ES-I3 (cell line): ENCODE results near the gene KRT9.

Experiments used
- H3K36me3 ChIP-seq: 2 replicates; pipeline ENCODE4 v1.6.1; 2013; ENCODE audit warnings: mild to moderate bottlenecking, low read length, control low read depth, moderate library complexity; ENCODE audit not compliant: insufficient read depth
- H3K4me1 ChIP-seq: 2 replicates; pipeline ENCODE4 v1.6.1; 2013; ENCODE audit warnings: mild to moderate bottlenecking, control low read depth, low read length; ENCODE audit not compliant: insufficient read depth
- H3K9ac ChIP-seq: 2 replicates; pipeline ENCODE4 v1.6.1; 2013; ENCODE audit warnings: low read depth, mild to moderate bottlenecking, low read length, moderate library complexity
- H3K9me3 ChIP-seq: 2 replicates; pipeline ENCODE4 v1.6.1; 2013; ENCODE audit warnings: mild to moderate bottlenecking, low read length, moderate library complexity; ENCODE audit not compliant: control insufficient read depth, insufficient read depth

Gene KRT9

DNA sequence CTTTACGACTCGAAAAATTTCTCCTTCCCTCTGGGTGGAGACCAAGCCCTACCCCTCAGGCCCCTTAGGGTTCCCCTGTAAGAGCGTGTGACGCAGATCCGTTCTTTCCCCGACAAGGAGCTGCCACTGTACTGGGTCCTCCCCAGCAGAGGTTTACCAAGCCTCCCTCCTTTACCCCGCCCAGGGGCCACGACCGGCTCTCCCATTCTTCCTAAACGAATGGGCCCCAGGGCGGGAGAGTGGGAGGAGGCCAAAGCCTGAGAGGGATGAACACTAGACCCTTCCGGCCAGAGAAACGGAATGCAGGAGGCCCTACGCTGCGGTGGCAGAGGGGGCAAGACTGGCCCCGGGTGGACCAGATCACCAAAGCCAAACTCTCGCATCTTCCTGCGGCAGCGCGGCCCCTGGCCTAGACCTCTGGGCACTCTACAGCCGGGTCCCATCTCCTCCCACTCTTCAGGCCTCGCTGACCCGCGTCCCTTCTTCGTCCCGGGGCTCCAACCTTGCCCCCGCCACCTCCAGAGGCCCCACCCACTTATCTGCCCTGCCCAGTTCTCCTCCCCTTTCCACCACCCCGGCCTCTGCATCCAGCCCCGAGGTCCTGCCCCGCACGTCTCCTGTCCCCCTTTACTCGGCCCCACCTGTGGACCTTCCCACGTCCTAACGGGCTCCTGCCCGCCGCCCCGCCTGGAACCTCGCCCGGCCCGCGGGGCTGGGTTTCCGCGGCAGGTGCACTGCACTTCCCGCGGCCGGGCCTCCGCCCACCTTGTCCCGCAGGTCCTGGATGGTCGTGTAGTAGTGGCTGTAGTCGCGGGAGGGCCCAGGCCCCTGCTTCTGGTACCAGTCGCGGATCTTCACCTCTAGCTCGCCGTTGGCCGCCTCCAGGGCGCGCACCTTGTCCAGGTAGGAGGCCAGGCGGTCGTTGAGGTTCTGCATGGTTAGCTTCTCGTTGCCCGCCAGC, 44.5 kb downstream of the KRT9 start:
- H3K9me3 ChIP-seq, result no peaks in the 10 kb centered on the region
- H3K9ac ChIP-seq, result peak overlapping the region; percentile 92
- peaks cover 12% of the 10 kb centered on the region for H3K36me3 ChIP-seq
- peaks cover 21% of the 10 kb centered on the region; the same call in 1 of the 2 replicates for H3K4me1 ChIP-seq

DNA sequence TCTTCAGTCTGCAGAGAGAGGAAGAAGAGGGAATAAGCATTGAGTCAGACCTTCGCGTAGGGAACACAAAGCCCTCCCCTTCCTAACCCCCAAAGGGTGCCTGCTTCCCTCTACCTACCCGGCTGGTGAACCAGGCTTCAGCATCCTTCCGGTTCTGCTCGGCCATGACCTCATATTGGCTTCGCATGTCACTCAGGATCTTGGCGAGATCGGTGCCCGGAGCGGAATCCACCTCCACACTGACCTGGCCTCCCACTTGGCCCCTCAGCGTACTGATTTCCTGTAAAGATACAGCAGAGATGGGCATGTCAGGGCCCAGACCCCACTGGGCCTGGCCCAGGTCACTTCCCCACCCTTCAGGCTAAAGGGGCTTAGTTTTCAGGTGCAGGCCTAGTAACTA, 47.6 kb downstream of the KRT9 start:
- H3K36me3 ChIP-seq, result peaks cover 12% of the 10 kb centered on the region
- peaks cover 22% of the 10 kb centered on the region; the same call in 1 of the 2 replicates for H3K4me1 ChIP-seq
- no peaks in the 10 kb centered on the region for H3K9me3 ChIP-seq
- H3K9ac ChIP-seq, result no peak overlapping the region

DNA sequence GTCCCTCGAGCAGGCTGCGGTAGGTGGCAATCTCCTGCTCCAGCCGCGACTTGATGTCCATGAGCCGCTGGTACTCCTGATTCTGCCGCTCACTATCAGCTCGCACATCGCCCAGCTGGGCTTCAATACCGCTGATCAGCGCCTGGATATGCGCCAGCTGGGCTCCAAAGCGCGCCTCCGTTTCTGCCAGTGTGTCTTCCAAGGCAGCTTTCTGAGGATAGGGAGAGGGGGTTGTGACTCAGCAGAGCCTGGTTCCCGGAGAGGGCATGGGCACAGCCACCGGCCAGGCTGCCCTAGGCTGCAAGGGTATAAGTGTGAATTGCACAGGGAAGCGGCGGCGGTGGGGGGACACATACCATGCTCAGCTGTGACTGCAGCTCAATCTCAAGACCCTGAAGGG, 48.1 kb downstream of the KRT9 start:
- Histone ChIP-seq H3K9me3 (no peaks in the 10 kb centered on the region), H3K36me3 (peaks cover 12% of the 10 kb centered on the region), H3K9ac (no peak overlapping the region), H3K4me1 (peaks cover 19% of the 10 kb centered on the region; the same call in 1 of the 2 replicates)

DNA sequence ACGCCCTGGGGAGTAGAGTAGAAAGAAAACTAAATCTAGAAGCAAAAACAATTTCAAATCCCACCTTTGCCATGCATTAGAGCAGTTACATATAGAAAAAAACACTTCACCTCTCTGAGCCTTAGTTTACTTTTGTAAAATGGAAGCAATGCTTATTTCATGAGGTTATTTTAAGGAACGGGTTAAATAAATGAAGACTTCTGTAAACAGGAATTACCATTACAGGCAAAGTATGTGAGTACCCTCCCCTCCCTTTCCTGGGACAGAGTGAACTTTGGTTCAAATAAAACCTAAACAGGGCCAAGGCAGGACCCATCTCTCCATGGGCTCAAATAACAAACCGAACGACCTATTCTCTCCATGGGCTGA, 48.6 kb downstream of the KRT9 start:
- peaks cover 12% of the 10 kb centered on the region for H3K36me3 ChIP-seq
- no peaks in the 10 kb centered on the region for H3K9me3 ChIP-seq
- H3K4me1 ChIP-seq, result peaks cover 19% of the 10 kb centered on the region; the same call in 1 of the 2 replicates
- H3K9ac ChIP-seq, result no peak overlapping the region

DNA sequence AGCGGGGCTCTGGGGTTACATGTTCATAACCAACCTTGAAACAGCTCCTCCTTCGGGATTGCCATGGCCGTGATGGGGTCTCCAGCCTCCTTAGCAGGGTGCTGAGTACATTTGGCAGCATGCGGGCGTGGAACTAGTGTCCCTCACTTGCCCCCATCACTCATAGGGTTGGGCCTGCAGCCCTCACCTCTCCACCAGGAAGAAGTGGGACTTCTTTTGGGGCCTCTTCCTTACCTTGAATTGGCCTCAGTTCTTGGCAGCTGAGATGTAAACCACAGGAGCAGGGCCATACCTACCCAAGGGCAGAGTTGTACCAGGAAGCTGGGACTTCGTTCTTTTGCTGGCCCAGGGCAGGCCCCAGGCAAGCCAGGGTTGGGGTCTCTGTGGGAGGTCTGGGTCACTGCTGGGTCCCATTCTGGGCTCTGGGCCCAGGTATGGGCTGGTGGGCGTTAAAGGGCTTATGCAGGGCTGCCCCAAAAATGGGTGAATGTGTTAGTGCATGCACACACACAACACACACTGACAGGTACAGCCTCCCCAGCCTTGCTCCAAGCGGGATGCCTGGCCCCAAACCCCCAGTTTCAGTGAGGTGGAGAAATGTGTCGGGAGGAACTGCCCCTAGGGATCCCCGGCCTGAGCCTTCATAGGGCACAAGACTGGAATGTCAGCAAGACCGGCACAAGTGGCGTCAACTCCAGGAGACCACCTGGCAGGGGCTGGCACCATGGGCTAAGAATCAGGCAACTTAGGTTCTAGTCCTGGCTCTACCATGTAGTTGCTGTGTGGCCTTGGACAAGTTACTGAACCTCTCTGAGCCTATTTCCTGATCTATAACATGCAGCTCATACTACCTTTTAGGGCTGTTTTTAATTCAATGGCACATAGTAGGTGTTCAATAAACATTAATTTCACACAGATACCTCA, 49.3 kb downstream of the KRT9 start:
- H3K9me3 ChIP-seq, result no peaks in the 10 kb centered on the region
- no peak overlapping the region for H3K9ac ChIP-seq
- peaks cover 12% of the 10 kb centered on the region for H3K36me3 ChIP-seq
- H3K4me1 ChIP-seq, result peaks cover 19% of the 10 kb centered on the region; the same call in 1 of the 2 replicates

DNA sequence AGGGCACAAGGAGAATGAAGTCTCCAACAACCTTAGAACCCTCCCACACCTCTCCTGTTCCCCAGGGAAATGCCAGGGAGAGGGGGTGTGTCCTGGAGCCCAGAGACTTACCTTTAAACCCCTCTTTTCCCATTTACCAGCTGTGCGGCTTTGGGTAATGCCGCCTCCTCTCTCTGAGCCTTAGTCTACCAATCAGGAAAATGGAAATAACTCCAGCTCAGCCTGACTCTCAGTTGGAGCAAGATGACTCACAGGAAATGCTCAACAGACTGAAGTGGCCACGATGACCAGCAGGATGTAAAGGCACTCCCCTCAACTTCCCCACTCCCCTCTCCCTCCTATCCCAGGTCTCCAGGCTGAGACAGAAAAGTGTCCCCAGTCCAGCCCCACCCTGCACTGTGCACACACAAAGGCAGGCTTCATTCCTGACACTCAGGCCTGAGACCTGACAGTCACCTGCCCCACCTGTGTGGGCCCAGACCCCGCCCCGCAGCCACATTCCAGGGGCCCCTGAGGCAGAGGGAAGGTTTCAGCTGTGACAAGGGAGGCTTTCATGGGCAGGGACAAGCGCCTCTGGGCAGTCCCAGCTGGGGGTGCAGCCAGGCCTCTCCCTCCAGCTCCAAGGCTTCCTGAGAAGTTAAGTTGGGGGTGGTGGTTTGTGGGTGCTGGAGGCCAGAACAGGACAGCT, 50.1 kb downstream of the KRT9 start:
- peaks cover 12% of the 10 kb centered on the region for H3K36me3 ChIP-seq
- no peak overlapping the region for H3K9ac ChIP-seq
- no peaks in the 10 kb centered on the region for H3K9me3 ChIP-seq
- peaks cover 19% of the 10 kb centered on the region; the same call in 1 of the 2 replicates for H3K4me1 ChIP-seq

DNA sequence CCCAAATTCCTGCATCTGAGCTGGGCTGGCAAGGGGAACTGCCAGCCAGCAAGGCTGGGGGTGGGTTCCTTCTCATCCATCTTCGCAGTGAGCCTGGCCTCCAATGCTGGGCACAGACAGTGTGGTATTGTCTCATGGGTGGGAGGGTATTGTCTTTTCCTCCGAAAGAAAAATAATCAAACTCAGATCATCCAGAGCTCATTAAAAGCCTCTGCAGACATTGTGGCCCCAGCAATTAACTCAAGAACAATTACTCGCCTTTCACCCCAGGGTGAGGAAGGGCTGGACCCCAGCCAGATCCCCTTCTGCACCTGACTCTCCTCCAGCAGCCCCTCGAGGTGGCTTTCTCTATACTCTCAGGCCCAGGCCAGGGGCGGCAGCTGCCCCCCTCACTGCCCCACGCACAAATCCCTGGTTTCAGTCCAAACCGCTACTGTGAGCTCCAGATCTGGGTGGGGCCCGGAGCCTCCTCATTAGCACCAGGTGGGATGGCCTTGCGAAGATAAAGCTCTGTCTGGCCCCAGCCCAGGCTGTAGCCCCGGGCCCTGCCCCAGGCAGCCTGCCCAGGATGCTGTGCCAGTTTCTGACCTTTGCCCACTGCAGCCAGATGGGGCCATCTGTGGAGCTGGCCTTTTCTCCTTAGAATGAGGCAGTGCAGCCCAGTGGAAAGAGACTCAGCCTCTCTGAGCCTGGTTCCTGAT, 50.9 kb downstream of the KRT9 start:
- no peaks in the 10 kb centered on the region for H3K9me3 ChIP-seq
- peaks cover 19% of the 10 kb centered on the region; the same call in 1 of the 2 replicates for H3K4me1 ChIP-seq
- H3K9ac ChIP-seq, result no peak overlapping the region
- H3K36me3 ChIP-seq, result peaks cover 12% of the 10 kb centered on the region

DNA sequence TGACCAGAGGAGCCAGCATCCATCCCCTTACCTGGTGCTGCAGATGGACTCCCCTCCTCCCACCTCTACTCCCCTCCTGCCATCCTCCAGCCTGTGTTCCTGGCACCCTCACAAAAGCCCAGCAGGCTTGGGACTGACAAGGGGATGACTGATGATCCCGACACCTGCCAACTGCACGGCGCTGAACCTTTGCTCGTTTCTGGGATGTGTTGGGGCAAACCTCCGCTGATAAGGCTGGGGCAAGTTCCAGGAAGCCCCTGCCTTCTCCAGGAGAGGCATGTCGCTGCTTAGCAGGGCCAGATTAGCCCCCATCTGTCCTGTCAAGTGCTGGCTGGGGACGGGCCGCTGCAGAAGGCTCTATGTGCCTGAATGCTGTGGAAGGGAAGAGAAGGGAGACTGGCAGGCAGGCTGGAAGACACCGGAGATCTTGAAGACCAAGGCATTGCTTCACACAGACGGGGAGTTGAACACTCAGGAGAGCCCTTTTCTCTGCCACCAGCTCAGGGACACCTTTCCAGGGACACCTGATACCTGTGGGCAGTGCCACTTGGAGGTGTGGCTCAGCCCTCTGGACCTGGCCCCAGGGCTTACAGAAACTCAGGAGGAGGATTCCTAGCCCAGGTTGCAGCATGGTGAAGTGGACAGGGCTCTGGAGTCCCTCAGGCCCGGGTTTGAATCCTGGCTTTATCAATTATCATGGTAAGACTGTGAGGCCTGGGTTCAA, 52.2 kb downstream of the KRT9 start:
- Histone ChIP-seq H3K9ac (no peak overlapping the region), H3K9me3 (no peaks in the 10 kb centered on the region), H3K36me3 (peaks cover 8% of the 10 kb centered on the region), H3K4me1 (peaks cover 19% of the 10 kb centered on the region; the same call in 1 of the 2 replicates)

DNA sequence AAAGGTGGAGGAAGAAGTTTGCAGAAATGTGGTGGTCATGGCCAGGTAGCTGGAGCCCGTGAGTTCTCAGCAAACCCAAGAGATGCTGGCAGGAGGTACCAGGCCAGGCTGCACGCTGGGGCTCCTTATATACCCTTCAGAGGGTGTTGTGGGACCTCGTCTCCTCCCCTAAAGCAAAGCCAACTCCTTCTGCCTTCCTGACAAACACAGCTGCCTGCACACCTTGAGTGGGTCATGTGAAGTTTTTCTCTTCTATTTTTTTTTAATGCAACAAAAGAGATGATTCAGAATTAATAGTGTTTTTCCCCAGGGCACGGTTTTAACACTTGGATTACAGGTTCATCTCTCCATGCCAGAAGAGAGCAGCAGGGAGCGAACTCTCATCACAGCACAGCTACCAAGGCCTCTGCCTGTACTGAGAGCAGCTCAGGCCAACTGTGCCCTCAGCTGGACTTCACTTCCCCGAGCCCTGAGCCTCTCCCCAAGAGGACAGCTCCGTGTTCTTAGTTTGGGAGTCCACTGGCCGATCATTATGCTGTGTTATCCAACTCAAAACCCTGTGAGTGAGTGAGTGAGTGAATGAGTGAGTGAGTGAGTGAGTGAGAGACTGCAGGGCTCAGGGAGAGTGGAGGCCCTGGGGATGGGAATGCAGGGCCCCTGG, 52.9 kb downstream of the KRT9 start, which contains the start of gene KRT15:
TSS of gene KRT15 (minus strand) at position 102 of the 661 bp plus-strand sequence. CDS start at position 39, 63 bp downstream.
- H3K9me3 ChIP-seq, result no peaks in the 10 kb centered on the region
- H3K36me3 ChIP-seq, result peaks cover 6% of the 10 kb centered on the region; the same call in 1 of the 2 replicates
- no peak within 1 kb of the TSS for H3K9ac ChIP-seq
- peaks cover 19% of the 10 kb centered on the region; the same call in 1 of the 2 replicates for H3K4me1 ChIP-seq

DNA sequence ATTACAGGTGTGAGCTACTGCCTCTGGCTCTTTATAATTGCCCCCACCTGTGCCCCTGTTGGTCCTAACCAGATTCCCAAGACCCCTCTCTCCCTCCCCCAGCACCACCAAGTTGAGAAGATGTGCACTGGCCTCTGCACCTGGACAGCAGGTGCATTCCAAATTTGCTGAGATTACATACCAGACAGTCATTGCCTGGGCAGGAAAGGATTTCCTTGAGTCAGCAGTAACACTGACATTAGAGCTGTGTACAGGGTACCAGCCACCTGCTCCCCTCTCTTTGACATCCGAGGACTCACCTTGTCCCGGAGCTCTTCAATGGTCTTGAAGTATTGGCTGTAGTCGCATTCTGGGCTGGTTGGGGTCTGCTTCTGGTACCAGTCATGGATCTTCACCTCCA, 53.8 kb downstream of the KRT9 start:
- Histone ChIP-seq H3K36me3 (no peaks in the 10 kb centered on the region), H3K9me3 (no peaks in the 10 kb centered on the region), H3K9ac (no peak overlapping the region), H3K4me1 (peaks cover 19% of the 10 kb centered on the region; the same call in 1 of the 2 replicates)

DNA sequence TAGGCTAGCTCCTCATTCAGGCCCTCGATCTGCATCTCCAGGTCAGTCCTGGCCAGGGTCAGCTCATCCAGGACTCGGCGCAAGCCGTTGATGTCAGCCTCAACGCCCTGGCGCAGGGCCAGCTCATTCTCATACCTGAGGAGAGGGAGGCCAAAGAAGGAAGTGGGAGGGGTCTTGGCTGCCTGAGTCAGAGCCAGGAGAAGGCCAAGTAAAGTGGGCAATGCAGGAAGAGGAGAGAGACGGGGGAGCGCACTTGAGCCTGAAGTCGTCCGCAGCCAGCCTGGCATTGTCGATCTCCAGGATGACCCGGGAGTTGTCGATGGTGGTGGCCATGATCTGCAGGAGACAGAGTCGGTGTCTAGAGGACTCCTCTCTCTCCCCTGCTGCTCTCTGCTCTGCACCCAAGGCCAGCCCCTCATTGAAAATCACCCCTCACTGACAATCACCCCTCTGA, 55.0 kb downstream of the KRT9 start:
- no peak overlapping the region for H3K9ac ChIP-seq
- no peaks in the 10 kb centered on the region for H3K9me3 ChIP-seq
- no peaks in the 10 kb centered on the region for H3K36me3 ChIP-seq
- H3K4me1 ChIP-seq, result peaks cover 12% of the 10 kb centered on the region; the same call in 1 of the 2 replicates

DNA sequence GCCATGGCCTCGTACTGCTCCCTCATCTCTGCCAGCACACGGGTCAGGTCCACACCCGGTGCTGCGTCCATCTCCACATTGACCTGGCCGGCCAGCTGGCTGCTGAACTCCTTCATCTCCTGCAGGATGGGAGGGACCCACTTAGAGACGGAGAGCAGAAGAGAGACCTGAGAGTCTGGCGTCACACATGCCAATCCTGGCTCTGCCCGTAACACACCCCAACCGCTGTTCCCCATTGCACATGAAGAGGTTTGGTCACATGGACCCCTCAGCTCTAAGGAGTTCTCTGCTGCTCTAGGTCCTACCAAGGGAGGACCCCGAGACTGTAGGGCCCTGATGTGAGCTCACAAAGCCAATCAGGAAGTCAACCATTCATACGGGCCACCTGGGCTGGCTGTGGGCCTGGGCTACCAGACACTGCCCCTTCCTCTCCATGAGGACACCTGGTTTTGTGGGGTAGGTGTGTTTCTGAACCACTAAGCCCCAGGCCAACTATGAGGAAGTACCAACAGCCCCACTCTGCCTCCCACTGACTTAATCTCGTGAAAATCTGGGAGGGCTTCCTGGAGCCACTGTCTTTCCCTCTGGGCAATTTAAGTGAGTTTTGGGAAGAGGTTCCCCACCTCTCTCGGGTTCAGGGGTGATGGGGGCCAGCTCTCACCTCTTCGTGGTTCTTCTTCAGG, 55.6 kb downstream of the KRT9 start:
- H3K9me3 ChIP-seq, result no peaks in the 10 kb centered on the region

More for the DNA sequence above, 55.6 kb downstream of the KRT9 start:
- Histone ChIP-seq H3K36me3 (no peaks in the 10 kb centered on the region), H3K9ac (no peak overlapping the region), H3K4me1 (peaks cover 6% of the 10 kb centered on the region; the same call in 1 of the 2 replicates)
